Measurements from ENCODE around the gene KCTD19.
A peak's percentile ranks its signal among the peaks of the same experiment; 100 is the strongest.

KCTD19 gene

GRCh38 chr16:67277999-67278772, 48.4 kb downstream of the KCTD19 start:
- no peak for TF ChIP-seq ZFX (IDR thresholded peaks at IDR 0.05)
- TF ChIP-seq CTCF (conservative IDR thresholded peaks at IDR 0.05): no peak
- H3K27ac ChIP-seq: peak overlapping the region; percentile 96

GRCh38 chr16:67277294-67277998, 49.1 kb downstream of the KCTD19 start:
- peak overlapping the region; percentile 96 for H3K27ac ChIP-seq

GRCh38 chr16:67275321-67275720, 51.2 kb downstream of the KCTD19 start:
- TF ChIP-seq CTCF (conservative IDR thresholded peaks at IDR 0.05) (no peak), ZFX (IDR thresholded peaks at IDR 0.05) (no peak)
- no peak overlapping the region for H3K27ac ChIP-seq

More at GRCh38 chr16:67277294-67277998, 49.1 kb downstream of the KCTD19 start:
- TF ChIP-seq CTCF (conservative IDR thresholded peaks at IDR 0.05): no peak
- no peak for TF ChIP-seq ZFX (IDR thresholded peaks at IDR 0.05)

GRCh38 chr16:67271446-67271845, 55.1 kb downstream of the KCTD19 start:
- no peak overlapping the region for H3K27ac ChIP-seq
- TF ChIP-seq ZFX (IDR thresholded peaks at IDR 0.05) (no peak), CTCF (conservative IDR thresholded peaks at IDR 0.05) (no peak)

GRCh38 chr16:67270931-67271338, 55.6 kb downstream of the KCTD19 start:
- TF ChIP-seq ZFX (IDR thresholded peaks at IDR 0.05): no peak
- TF ChIP-seq CTCF (conservative IDR thresholded peaks at IDR 0.05): no peak

GRCh38 chr16:67269766-67270165, 56.8 kb downstream of the KCTD19 start:
- H3K27ac ChIP-seq: no peak overlapping the region

More at GRCh38 chr16:67270931-67271338, 55.6 kb downstream of the KCTD19 start:
- no peak overlapping the region for H3K27ac ChIP-seq

More at GRCh38 chr16:67269766-67270165, 56.8 kb downstream of the KCTD19 start:
- TF ChIP-seq ZFX (IDR thresholded peaks at IDR 0.05) (no peak), CTCF (conservative IDR thresholded peaks at IDR 0.05) (no peak)
